OCI-LY1 (cell line): Measurements from ENCODE around the gene CDH20.

Source experiments
- H2AFZ ChIP-seq: fragments of 200-600 bp; sonication (generic), shearing (Covaris generic); 2 replicates; pipeline ENCODE4 v1.6.0; 2014; ENCODE audit warnings: antibody characterized with exemption, mild to moderate bottlenecking, low read length
- H3F3A ChIP-seq: fragments of 200-600 bp; sonication (generic), shearing (Covaris generic); 2 replicates; pipeline ENCODE4 v1.6.0; 2014; ENCODE audit warnings: mild to moderate bottlenecking, antibody characterized with exemption, low read length, moderate library complexity; ENCODE audit not compliant: insufficient read depth
- H3K27ac ChIP-seq: fragments of 200-600 bp; sonication (generic); 2 replicates; pipeline ENCODE4 v1.5.1; 2014; ENCODE audit warnings: low read length, mixed run types, mild to moderate bottlenecking, low read depth; ENCODE audit not compliant: poor library complexity, severe bottlenecking
- H3K27me3 ChIP-seq: fragments of 200-600 bp; sonication (generic); 2 replicates; pipeline ENCODE4 v1.6.0; 2014; ENCODE audit warnings: antibody characterized with exemption, mild to moderate bottlenecking, low read length, moderate library complexity; ENCODE audit not compliant: insufficient read depth
- H3K36me3 ChIP-seq: fragments of 200-600 bp; sonication (generic); 2 replicates; pipeline ENCODE4 v1.6.1; 2014; ENCODE audit warnings: mild to moderate bottlenecking, antibody characterized with exemption, low read length, moderate library complexity, mixed read lengths; ENCODE audit not compliant: insufficient read depth
- H3K4me1 ChIP-seq: fragments of 200-600 bp; sonication (generic); 2 replicates; pipeline ENCODE4 v1.5.1; 2014; ENCODE audit warnings: mild to moderate bottlenecking, low read length, moderate library complexity; ENCODE audit not compliant: insufficient read depth, severe bottlenecking
- H3K4me2 ChIP-seq: fragments of 200-600 bp; sonication (generic), shearing (Covaris generic); 2 replicates; pipeline ENCODE4 v1.6.1; 2014; ENCODE audit warnings: low read length
- H3K4me3 ChIP-seq: fragments of 200-600 bp; sonication (generic); 2 replicates; pipeline ENCODE4 v1.5.1; 2014; ENCODE audit warnings: low read length, low read depth, mild to moderate bottlenecking, mixed read lengths; ENCODE audit not compliant: poor library complexity, severe bottlenecking
- H3K79me2 ChIP-seq: fragments of 200-600 bp; shearing (Covaris generic); 2 replicates; pipeline ENCODE4 v1.6.1; 2016; ENCODE audit warnings: mixed run types, low read length, mixed read lengths; ENCODE audit not compliant: insufficient read depth
- H3K9ac ChIP-seq: fragments of 200-600 bp; sonication (generic), shearing (Covaris generic); 2 replicates; pipeline ENCODE4 v1.6.1; 2014; ENCODE audit warnings: mild to moderate bottlenecking, low read length, mixed read lengths
- H3K9me2 ChIP-seq: fragments of 200-600 bp; sonication (generic), shearing (Covaris generic); 2 replicates; pipeline ENCODE4 v1.6.1; 2014; ENCODE audit warnings: low read depth, mild to moderate bottlenecking, low read length, mixed read lengths
- H3K9me3 ChIP-seq: fragments of 200-600 bp; shearing (Covaris generic); 2 replicates; pipeline ENCODE4 v1.6.1; 2014; ENCODE audit warnings: low read length, mixed read lengths
- H4K20me1 ChIP-seq: fragments of 200-600 bp; sonication (generic), shearing (Covaris generic); 2 replicates; pipeline ENCODE4 v1.6.0; 2016; ENCODE audit warnings: mild to moderate bottlenecking, low read length; ENCODE audit not compliant: insufficient read depth
- CTCF ChIP-seq: fragments of 200-600 bp; sonication (generic), shearing (Covaris generic); IDR thresholded peaks from 2 replicates; pipeline ENCODE4 v1.5.1; 2017; ENCODE audit warnings: mild to moderate bottlenecking, antibody characterized with exemption, low read length, moderate library complexity, mixed read lengths
- EZH2 ChIP-seq: fragments of 200-600 bp; sonication (generic), shearing (Covaris generic); IDR thresholded peaks from 2 replicates; pipeline ENCODE4 v1.8.0; 2017; ENCODE audit warnings: borderline replicate concordance, mixed run types, mild to moderate bottlenecking, antibody characterized with exemption, low read length, moderate library complexity, mixed read lengths

CDH20 gene

GRCh38 chr18:61572084-61572655 lies 238.9 kb downstream of the CDH20 start:
- Histone ChIP-seq H2AFZ (no peak overlapping the region), H3F3A (no peaks in the 10 kb centered on the region), H3K4me2 (no peak overlapping the region), H3K79me2 (no peaks in the 10 kb centered on the region), H4K20me1 (no peaks in the 10 kb centered on the region), H3K4me1 (no peaks in the 10 kb centered on the region), H3K36me3 (no peaks in the 10 kb centered on the region), H3K27me3 (no peaks in the 10 kb centered on the region), H3K9ac (no peak overlapping the region), H3K27ac (no peak overlapping the region), H3K9me2 (no peaks in the 10 kb centered on the region), H3K9me3 (no peaks in the 10 kb centered on the region), H3K4me3 (no peak overlapping the region)
- TF ChIP-seq CTCF (no peak), EZH2 (no peak)

GRCh38 chr18:61572871-61573270 lies 239.6 kb downstream of the CDH20 start:
- H3K9ac ChIP-seq, result no peak overlapping the region
- no peak overlapping the region for H3K27ac ChIP-seq
- no peak overlapping the region for H3K4me2 ChIP-seq
- H3K9me3 ChIP-seq, result no peaks in the 10 kb centered on the region
- no peak overlapping the region for H2AFZ ChIP-seq
- TF ChIP-seq EZH2 (no peak), CTCF (no peak)
- no peaks in the 10 kb centered on the region for H3K9me2 ChIP-seq
- H3K4me1 ChIP-seq, result no peaks in the 10 kb centered on the region
- no peaks in the 10 kb centered on the region for H3K79me2 ChIP-seq
- H3F3A ChIP-seq, result no peaks in the 10 kb centered on the region
- H3K36me3 ChIP-seq, result no peaks in the 10 kb centered on the region
- H3K27me3 ChIP-seq, result no peaks in the 10 kb centered on the region
- H4K20me1 ChIP-seq, result no peaks in the 10 kb centered on the region
- H3K4me3 ChIP-seq, result no peak overlapping the region

- no peaks in the 10 kb centered on the region for H3K9me3 ChIP-seq
- H3K9ac ChIP-seq, result no peak overlapping the region
- H3F3A ChIP-seq, result no peaks in the 10 kb centered on the region
- H3K27ac ChIP-seq, result no peak overlapping the region
- H3K4me3 ChIP-seq, result no peak overlapping the region
- H3K27me3 ChIP-seq, result no peaks in the 10 kb centered on the region
- no peaks in the 10 kb centered on the region for H4K20me1 ChIP-seq
- no peaks in the 10 kb centered on the region for H3K79me2 ChIP-seq
- no peak overlapping the region for H2AFZ ChIP-seq
- no peaks in the 10 kb centered on the region for H3K36me3 ChIP-seq
- no peak for TF ChIP-seq CTCF
- no peak for TF ChIP-seq EZH2
- H3K9me2 ChIP-seq, result no peaks in the 10 kb centered on the region
- H3K4me2 ChIP-seq, result no peak overlapping the region
- H3K4me1 ChIP-seq, result no peaks in the 10 kb centered on the region
These were observed 241.4 kb downstream of the CDH20 start for GRCh38 chr18:61574665-61575064.
